Adrenal gland (tissue), 12 donors: Measurements from ENCODE around the gene ZC3H7A. TPM values are rescaled to one million over a fixed set of nuclear protein-coding genes. Genes with fewer than 3 reads are reported as not detected.

ENCODE experiments used
- DNase-seq, 7 donors: peaks; one replicate each; pipeline ENCODE4 v3.0.0-alpha.2; 2019 to 2020
- H3K27ac ChIP-seq, 5 donors: fragments of 200-600 bp; sonication (generic) in 4 of 5; 1 replicate in 3 of 5; 2 replicates in 2 of 5; pipeline versions ENCODE4 v1.5.1 to v1.8.0; 2016 to 2020; ENCODE audit warnings: mild to moderate bottlenecking in 1 of 5
- H3K27me3 ChIP-seq: fragments of 200-600 bp; 2 replicates; pipeline ENCODE4 v1.8.0; 2021
- H3K36me3 ChIP-seq, 2 donors: fragments of 200-600 bp; replicated peaks in 1 of 2; 1 replicate in 1 of 2; 2 replicates in 1 of 2; pipeline versions ENCODE4 v1.5.1 to v1.8.0; 2018 to 2022
- H3K4me1 ChIP-seq, 2 donors: fragments of 200-600 bp; replicated peaks in 1 of 2; 1 replicate in 1 of 2; 2 replicates in 1 of 2; pipeline versions ENCODE4 v1.5.1 to v1.8.0; 2018 to 2021
- H3K4me3 ChIP-seq, 4 donors: fragments of 200-600 bp; sonication (generic) in 3 of 4; one replicate each; pipeline ENCODE4 v1.5.1; 2016 to 2018
- H3K9me3 ChIP-seq, 3 donors: fragments of 200-600 bp; sonication (generic) in 1 of 3; replicated peaks in 1 of 3; 1 replicate in 2 of 3; 2 replicates in 1 of 3; pipeline versions ENCODE4 v1.5.1 to v1.8.0; 2016 to 2021
- CTCF ChIP-seq, 6 experiments: fragments of 450-650 bp in 4 of 6; fragments of 200-600 bp in 2 of 6; sonication (generic) in 1 of 6; IDR thresholded peaks; 1 replicate in 5 of 6; 2 replicates in 1 of 6; pipeline versions ENCODE4 v1.5.1 to v1.8.0; 2016 to 2021; ENCODE audit warnings: antibody characterized with exemption in 6 of 6, mild to moderate bottlenecking in 2 of 6, moderate library complexity in 1 of 6
- POLR2A ChIP-seq, 2 donors: fragments of 450-650 bp; IDR thresholded peaks; one replicate each; pipeline ENCODE4 v1.6.1; 2017; ENCODE audit warnings: antibody characterized with exemption in 2 of 2, mild to moderate bottlenecking in 2 of 2, moderate library complexity in 1 of 2
- WGBS, 4 donors: extraction: QIAGEN DNeasy Blood & Tissue Kit in 2 of 4; methylation state at CpG; one replicate each; pipeline versions ENCODE4 v1.1.5 to v1.1.7; 2013 to 2017; 5-methylcytosine and 5-hydroxymethylcytosine counted together
- intact Hi-C, 2 donors: fragments of 100-400 bp; cut with DNase I; formaldehyde crosslinking; loops; one replicate each; pipeline versions ENCODE4 v1.14.1 to v1.15.0; 2022 to 2023
- polyA plus RNA-seq, 3 donors: library from polyadenylated mRNA; stranded (reverse); fragments of 200-250 nt in 2 of 3; fragments of 350-450 nt in 1 of 3; fragmentation: Illumina TruSeq in 1 of 3; extraction: RNeasy Lipid Tissue Mini Kit (QIAGEN cat#74804) in 1 of 3; gene quantifications; one replicate each; pipeline ENCODE4 v1.2.3, GENCODE V29; 2013 to 2014
- total RNA-seq, 9 donors: library from RNA; depleted of rRNA in 4 of 9; stranded (reverse); fragments of >200 nt in 4 of 9; fragments of 120-200 nt in 1 of 9; fragmentation: NEBNext Ultra II Directional in 1 of 9; extraction: Animal tissue kit (Norgen Biotek cat#: 25700) in 1 of 9; gene quantifications; one replicate each; pipeline versions ENCODE4 v1.1.0 to v1.2.4, GENCODE V29; 2013 to 2023
- donor health status: healthy with polysubstance abuse.
- donor health status: Bipolar disorder and iron deficiency.
- donor health status: DM: yes; HTN: yes; CAD: no.
- donor health status: DM: no; HTN: no; CAD: no.
- donor health status: DM: no; HTN: no; CAD: no.
- donor health status: DM: yes; HTN: yes; CAD: no.

The ZC3H7A gene
- total and polyA plus RNA-seq, 12 donors: 31.1 to 83.9 (median 43.0) TPM

GRCh38 chr16:11712122-11712521, 84.9 kb downstream of the ZC3H7A start:
- DNase-seq: no peak
- 97 to 100% (median 98%) methylated on average over 3 of the region's 3 CpGs for WGBS, 4 donors
- TF ChIP-seq POLR2A (IDR thresholded peaks at IDR 0.05) (no peak), CTCF (IDR thresholded peaks at IDR 0.05) (no peak)
- intact Hi-C loops: loop anchor here (5.0 to 10.0 kb wide), 3 partner anchors 67 to 315 kb away; no protein-coding TSS in a partner anchor
- peaks cover 8 to 18% of the 10 kb centered on the region in 2 donors for H3K4me1 ChIP-seq
- H3K27ac ChIP-seq: no peak overlapping the region
- H3K27me3 ChIP-seq: no peaks in the 10 kb centered on the region
- no peaks in the 10 kb centered on the region for H3K9me3 ChIP-seq
- no peak overlapping the region for H3K4me3 ChIP-seq
- H3K36me3 ChIP-seq: peaks cover 0 to 18% of the 10 kb centered on the region in 2 donors

GRCh38 chr16:11711662-11712061, 85.4 kb downstream of the ZC3H7A start:
- TF ChIP-seq POLR2A (IDR thresholded peaks at IDR 0.05): no peak
- TF ChIP-seq CTCF (IDR thresholded peaks at IDR 0.05): no peak
- intact Hi-C loops: loop anchor here (5.0 to 10.0 kb wide), 3 partner anchors 67 to 314 kb away; no protein-coding TSS in a partner anchor
- WGBS, 4 donors: 76 to 93% (median 82%) methylated on average over 4 of the region's 4 CpGs
- no peak for DNase-seq
- peaks cover 0 to 18% of the 10 kb centered on the region in 2 donors for H3K36me3 ChIP-seq
- H3K27ac ChIP-seq: peak overlapping the region in 1 of 5 donors; percentile 5
- H3K4me1 ChIP-seq: peaks cover 8 to 19% of the 10 kb centered on the region in 2 donors
- H3K4me3 ChIP-seq: no peak overlapping the region
- H3K9me3 ChIP-seq: no peaks in the 10 kb centered on the region
- H3K27me3 ChIP-seq: no peaks in the 10 kb centered on the region

GRCh38 chr16:11708421-11708820, 88.6 kb downstream of the ZC3H7A start:
- Histone ChIP-seq H3K4me1 (peaks cover 15 to 46% of the 10 kb centered on the region in 2 donors), H3K27me3 (no peaks in the 10 kb centered on the region), H3K36me3 (peaks cover 0 to 18% of the 10 kb centered on the region in 2 donors), H3K9me3 (no peaks in the 10 kb centered on the region), H3K27ac (peak overlapping the region in 2 of 5 donors; percentile 14 to 38), H3K4me3 (no peak overlapping the region)
- intact Hi-C loops: no loop called here
- DNase-seq: no peak
- TF ChIP-seq CTCF (IDR thresholded peaks at IDR 0.05) (no peak), POLR2A (IDR thresholded peaks at IDR 0.05) (no peak)
- 82 to 96% (median 86%) methylated on average over 1 of the region's 1 CpG for WGBS, 4 donors

- WGBS, 4 donors: 80 to 87% (median 82%) methylated on average over 4 of the region's 4 CpGs
- TF ChIP-seq POLR2A (IDR thresholded peaks at IDR 0.05) (no peak), CTCF (IDR thresholded peaks at IDR 0.05) (no peak)
- Histone ChIP-seq H3K4me1 (peaks cover 15 to 46% of the 10 kb centered on the region in 2 donors), H3K27me3 (no peaks in the 10 kb centered on the region), H3K36me3 (peaks cover 0 to 14% of the 10 kb centered on the region in 2 donors), H3K9me3 (no peaks in the 10 kb centered on the region), H3K4me3 (no peak overlapping the region), H3K27ac (peak overlapping the region in 2 of 5 donors; percentile 14 to 38)
- DNase-seq: peak in 2 of 7 donors; percentile 44 to 46
- intact Hi-C loops: no loop called here
Observed at GRCh38 chr16:11707679-11708197, 89.3 kb downstream of the ZC3H7A start.
